ENCODE data around the gene POLR3H. TPM values are rescaled to one million over a fixed set of nuclear protein-coding genes. Genes with fewer than 3 reads are reported as not detected.

Gene POLR3H
- total RNA-seq, 1 experiment from 2014 or later, result 47.6 TPM

DNA sequence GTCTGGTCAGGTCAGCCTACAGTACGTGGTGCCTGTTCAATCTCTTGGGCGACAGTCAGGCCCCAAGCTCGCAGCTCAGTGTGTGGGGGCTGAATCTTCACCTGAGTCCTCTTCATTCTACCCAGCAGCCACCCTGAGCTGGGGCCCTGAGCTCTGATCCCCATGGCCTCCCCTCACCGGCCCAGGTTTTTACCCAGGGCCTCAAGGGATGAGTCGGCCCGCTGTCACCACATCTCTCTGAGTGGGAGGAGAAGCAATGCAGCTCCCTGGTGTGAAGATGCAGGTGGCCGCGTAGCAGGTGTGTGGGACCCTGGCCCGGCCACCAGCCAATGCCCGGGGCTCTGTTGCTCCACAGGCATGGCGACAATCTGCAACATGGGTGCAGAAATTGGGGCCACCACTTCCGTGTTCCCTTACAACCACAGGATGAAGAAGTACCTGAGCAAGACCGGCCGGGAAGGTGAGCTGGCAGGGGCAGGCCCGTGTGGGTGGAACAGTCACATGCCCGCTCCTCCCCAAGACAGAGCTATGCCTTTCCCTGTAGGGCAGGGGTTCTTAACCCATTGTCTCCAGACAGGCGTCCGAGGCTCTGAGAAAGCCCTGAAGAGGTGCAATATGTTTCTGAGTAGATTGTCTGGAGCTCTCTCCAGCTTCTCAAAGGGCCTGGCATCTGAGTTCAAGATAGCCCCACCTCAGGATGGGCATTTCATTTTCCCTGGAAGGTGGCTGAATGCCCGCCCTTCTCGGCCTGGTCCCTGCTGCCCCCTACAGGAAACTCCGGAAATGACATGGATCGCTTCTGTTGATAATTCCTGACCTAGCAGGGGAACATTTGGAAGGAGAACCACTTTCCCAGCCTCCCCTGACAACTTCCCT, 26.9 kb downstream of the POLR3H start:
- no peak overlapping the region for H2AFZ ChIP-seq
- peaks cover 7% of the 10 kb centered on the region for H3K79me2 ChIP-seq (ENCODE audit: low read depth)
- no peak overlapping the region for H3K4me2 ChIP-seq
- H3K9me3 ChIP-seq (ENCODE audit: insufficient read depth, low read depth), result no peaks in the 10 kb centered on the region
- intact Hi-C loops (cut with micrococcal nuclease; ENCODE audit: unreplicated experiment), result loop anchor here (1.0 to 10.0 kb wide), 5 partner anchors 49 to 333 kb away; partner anchors contain the start of gene PHF5A
- TF ChIP-seq, protein P1, sequence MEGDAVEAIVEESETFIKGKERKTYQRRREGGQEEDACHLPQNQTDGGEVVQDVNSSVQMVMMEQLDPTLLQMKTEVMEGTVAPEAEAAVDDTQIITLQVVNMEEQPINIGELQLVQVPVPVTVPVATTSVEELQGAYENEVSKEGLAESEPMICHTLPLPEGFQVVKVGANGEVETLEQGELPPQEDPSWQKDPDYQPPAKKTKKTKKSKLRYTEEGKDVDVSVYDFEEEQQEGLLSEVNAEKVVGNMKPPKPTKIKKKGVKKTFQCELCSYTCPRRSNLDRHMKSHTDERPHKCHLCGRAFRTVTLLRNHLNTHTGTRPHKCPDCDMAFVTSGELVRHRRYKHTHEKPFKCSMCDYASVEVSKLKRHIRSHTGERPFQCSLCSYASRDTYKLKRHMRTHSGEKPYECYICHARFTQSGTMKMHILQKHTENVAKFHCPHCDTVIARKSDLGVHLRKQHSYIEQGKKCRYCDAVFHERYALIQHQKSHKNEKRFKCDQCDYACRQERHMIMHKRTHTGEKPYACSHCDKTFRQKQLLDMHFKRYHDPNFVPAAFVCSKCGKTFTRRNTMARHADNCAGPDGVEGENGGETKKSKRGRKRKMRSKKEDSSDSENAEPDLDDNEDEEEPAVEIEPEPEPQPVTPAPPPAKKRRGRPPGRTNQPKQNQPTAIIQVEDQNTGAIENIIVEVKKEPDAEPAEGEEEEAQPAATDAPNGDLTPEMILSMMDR (conservative IDR thresholded peaks at IDR 0.05), result peak; percentile 99
- no peak for TF ChIP-seq EZH2 (IDR thresholded peaks at IDR 0.05; ENCODE audit: low read depth)
- peaks cover 42% of the 10 kb centered on the region; the same call in 1 of the 2 replicates for H3F3A ChIP-seq (ENCODE audit: insufficient read depth, low read depth)
- BruUV-seq (replicated peaks), result no TSS peak
- POLR2A ChIA-PET (ENCODE audit: unreplicated experiment), result interaction anchor here (0.6 to 0.7 kb wide), 3 partner anchors 38 to 681 kb away, joined by 3 to 5 read pairs (median 5); partner anchors contain the start of gene TOB2
- H3K4me1 ChIP-seq (replicated peaks; ENCODE audit: insufficient read depth), result peaks cover 18% of the 10 kb centered on the region
- no peaks in the 10 kb centered on the region for H3K9me2 ChIP-seq (ENCODE audit: insufficient read depth)
- peak; percentile 53 to 75 for DNase-seq
- no peak overlapping the region for H3K4me3 ChIP-seq
- H3K27me3 ChIP-seq (ENCODE audit: insufficient read depth, low read depth), result no peaks in the 10 kb centered on the region
- CTCF ChIA-PET, result interaction anchor here (0.5 to 1.6 kb wide), 10 partner anchors 10 to 626 kb away, joined by 3 to 12 read pairs (median 4); partner anchors contain the start of genes ACO2, PHF5A and TEF
- peak overlapping the region; percentile 9; the same call in 1 of the 2 replicates for H3K27ac ChIP-seq
- peaks cover 11% of the 10 kb centered on the region; the same call in 1 of the 2 replicates for H3K36me3 ChIP-seq (ENCODE audit: low read depth)
- 0 out of 2 replicates have a peak, but pooled peaks cover 8% of the 10 kb centered on the region for H4K20me1 ChIP-seq (ENCODE audit: insufficient read depth)

DNA sequence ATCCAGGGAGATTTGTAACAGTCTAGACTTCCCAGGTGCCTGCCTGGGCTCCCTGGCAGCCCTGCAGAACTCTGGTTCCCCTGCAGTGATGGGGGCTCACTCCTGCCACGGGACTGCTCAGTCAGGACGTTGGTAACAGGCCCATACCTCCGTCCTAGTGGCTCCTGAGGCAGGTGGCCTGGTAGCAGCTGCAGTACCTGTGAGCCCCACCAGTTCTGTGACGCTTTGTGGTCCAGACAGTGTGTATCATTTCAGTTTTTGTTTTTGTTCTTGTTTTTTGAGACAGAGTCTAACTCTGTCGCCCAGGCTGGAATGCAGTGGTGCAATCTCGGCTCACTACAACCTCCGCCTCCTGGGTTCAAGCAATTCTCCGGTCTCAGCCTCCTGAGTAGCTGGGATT, 27.8 kb downstream of the POLR3H start:
- ChIA-PET CTCF (no interaction called here), POLR2A (ENCODE audit: unreplicated experiment) (no interaction called here)
- Histone ChIP-seq H3F3A (ENCODE audit: insufficient read depth, low read depth) (peaks cover 45% of the 10 kb centered on the region; the same call in 1 of the 2 replicates), H3K79me2 (ENCODE audit: low read depth) (peaks cover 7% of the 10 kb centered on the region), H3K4me1 (replicated peaks; ENCODE audit: insufficient read depth) (peaks cover 28% of the 10 kb centered on the region), H3K4me3 (no peak overlapping the region), H3K4me2 (no peak overlapping the region), H3K36me3 (ENCODE audit: low read depth) (peaks cover 17% of the 10 kb centered on the region), H3K27me3 (ENCODE audit: insufficient read depth, low read depth) (no peaks in the 10 kb centered on the region), H3K9me2 (ENCODE audit: insufficient read depth) (no peaks in the 10 kb centered on the region), H3K27ac (no peak overlapping the region), H2AFZ (no peak overlapping the region), H4K20me1 (ENCODE audit: insufficient read depth) (0 out of 2 replicates have a peak, but pooled peaks cover 8% of the 10 kb centered on the region), H3K9me3 (ENCODE audit: insufficient read depth, low read depth) (no peaks in the 10 kb centered on the region)
- BruUV-seq (replicated peaks), result no TSS peak
- no peak for DNase-seq
- intact Hi-C loops (cut with micrococcal nuclease; ENCODE audit: unreplicated experiment), result loop anchor here (2.0 to 10.0 kb wide), 3 partner anchors 68 to 332 kb away; no protein-coding TSS in a partner anchor
- TF ChIP-seq EZH2 (IDR thresholded peaks at IDR 0.05; ENCODE audit: low read depth), result no peak
- TF ChIP-seq, protein P1 (conservative IDR thresholded peaks at IDR 0.05), result no peak

DNA sequence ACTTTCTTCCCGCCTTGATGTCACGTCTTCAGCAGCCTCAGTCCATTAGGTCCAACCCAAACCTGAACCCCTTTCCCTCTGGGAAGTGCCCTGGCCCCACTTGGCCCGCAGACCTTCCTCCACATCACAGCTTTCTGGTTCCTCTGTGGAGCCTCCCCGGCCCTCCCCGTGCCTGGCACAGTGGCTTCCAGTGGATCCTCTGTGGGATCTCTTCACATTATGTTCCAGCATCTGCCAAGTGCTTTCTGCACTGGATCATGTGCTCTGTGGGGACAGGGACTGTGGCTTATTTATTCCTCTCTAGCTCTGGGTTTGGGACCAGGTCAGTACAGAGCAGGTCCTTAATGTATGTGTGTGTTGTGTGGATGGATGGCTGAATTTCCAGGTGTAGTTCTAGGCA, 30.9 kb downstream of the POLR3H start:
- ChIA-PET CTCF (interaction anchor here (0.6 kb wide), 2 partner anchors 68 to 113 kb away, joined by 3 to 4 read pairs; no protein-coding TSS in a partner anchor), POLR2A (ENCODE audit: unreplicated experiment) (interaction anchor here (0.6 kb wide), 1 partner anchor 132 kb away, joined by 4 read pairs; no protein-coding TSS in a partner anchor)
- no TSS peak for BruUV-seq (replicated peaks)
- Histone ChIP-seq H3K27me3 (ENCODE audit: insufficient read depth, low read depth) (no peaks in the 10 kb centered on the region), H2AFZ (no peak overlapping the region), H3K4me1 (replicated peaks; ENCODE audit: insufficient read depth) (peaks cover 29% of the 10 kb centered on the region), H3K79me2 (ENCODE audit: low read depth) (peaks cover 7% of the 10 kb centered on the region), H3K27ac (no peak overlapping the region), H3K9me3 (ENCODE audit: insufficient read depth, low read depth) (no peaks in the 10 kb centered on the region), H3K9me2 (ENCODE audit: insufficient read depth) (no peaks in the 10 kb centered on the region), H3K4me2 (peak overlapping the region; percentile 54), H3F3A (ENCODE audit: insufficient read depth, low read depth) (peaks cover 37% of the 10 kb centered on the region; the same call in 1 of the 2 replicates), H3K36me3 (ENCODE audit: low read depth) (peaks cover 14% of the 10 kb centered on the region), H3K4me3 (no peak overlapping the region), H4K20me1 (ENCODE audit: insufficient read depth) (0 out of 2 replicates have a peak, but pooled peaks cover 5% of the 10 kb centered on the region)
- DNase-seq, result no peak
- TF ChIP-seq EZH2 (IDR thresholded peaks at IDR 0.05; ENCODE audit: low read depth), result no peak
- TF ChIP-seq, protein P1 (conservative IDR thresholded peaks at IDR 0.05), result no peak
- intact Hi-C loops (cut with micrococcal nuclease; ENCODE audit: unreplicated experiment), result loop anchor here (10.0 kb wide), 1 partner anchor 329 kb away; no protein-coding TSS in a partner anchor

Measured in PC-9 (cell line).